ENCODE data around the gene SLC29A3.

- TF ChIP-seq ATF3 (IDR thresholded peaks at IDR 0.05) (no peak), ZBTB33 (IDR thresholded peaks at IDR 0.05; ENCODE audit: extremely low read depth, insufficient replicate concordance, low read length) (no peak), POLR2A (IDR thresholded peaks at IDR 0.05; ENCODE audit: borderline replicate concordance, extremely low read depth, insufficient read depth, insufficient read length) (no peak), CEBPB (IDR thresholded peaks at IDR 0.05; ENCODE audit: low read depth) (no peak), CBX3 (IDR thresholded peaks at IDR 0.05; ENCODE audit: low read depth) (no peak), ELF1 (IDR thresholded peaks at IDR 0.05; ENCODE audit: borderline replicate concordance, low read depth) (no peak), CTCF (IDR thresholded peaks at IDR 0.05 in 2 of 3, conservative IDR thresholded peaks at IDR 0.05 in 1 of 3; ENCODE audit: borderline replicate concordance in 1 of 3, insufficient read depth in 1 of 3, low read depth in 2 of 3, low read length in 2 of 3) (no peak), RAD21 (IDR thresholded peaks at IDR 0.05; ENCODE audit: low read depth) (no peak)
- TF ChIP-seq, protein P1, sequence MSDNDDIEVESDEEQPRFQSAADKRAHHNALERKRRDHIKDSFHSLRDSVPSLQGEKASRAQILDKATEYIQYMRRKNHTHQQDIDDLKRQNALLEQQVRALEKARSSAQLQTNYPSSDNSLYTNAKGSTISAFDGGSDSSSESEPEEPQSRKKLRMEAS (IDR thresholded peaks at IDR 0.05) = no peak
- TF ChIP-seq, protein P2, sequence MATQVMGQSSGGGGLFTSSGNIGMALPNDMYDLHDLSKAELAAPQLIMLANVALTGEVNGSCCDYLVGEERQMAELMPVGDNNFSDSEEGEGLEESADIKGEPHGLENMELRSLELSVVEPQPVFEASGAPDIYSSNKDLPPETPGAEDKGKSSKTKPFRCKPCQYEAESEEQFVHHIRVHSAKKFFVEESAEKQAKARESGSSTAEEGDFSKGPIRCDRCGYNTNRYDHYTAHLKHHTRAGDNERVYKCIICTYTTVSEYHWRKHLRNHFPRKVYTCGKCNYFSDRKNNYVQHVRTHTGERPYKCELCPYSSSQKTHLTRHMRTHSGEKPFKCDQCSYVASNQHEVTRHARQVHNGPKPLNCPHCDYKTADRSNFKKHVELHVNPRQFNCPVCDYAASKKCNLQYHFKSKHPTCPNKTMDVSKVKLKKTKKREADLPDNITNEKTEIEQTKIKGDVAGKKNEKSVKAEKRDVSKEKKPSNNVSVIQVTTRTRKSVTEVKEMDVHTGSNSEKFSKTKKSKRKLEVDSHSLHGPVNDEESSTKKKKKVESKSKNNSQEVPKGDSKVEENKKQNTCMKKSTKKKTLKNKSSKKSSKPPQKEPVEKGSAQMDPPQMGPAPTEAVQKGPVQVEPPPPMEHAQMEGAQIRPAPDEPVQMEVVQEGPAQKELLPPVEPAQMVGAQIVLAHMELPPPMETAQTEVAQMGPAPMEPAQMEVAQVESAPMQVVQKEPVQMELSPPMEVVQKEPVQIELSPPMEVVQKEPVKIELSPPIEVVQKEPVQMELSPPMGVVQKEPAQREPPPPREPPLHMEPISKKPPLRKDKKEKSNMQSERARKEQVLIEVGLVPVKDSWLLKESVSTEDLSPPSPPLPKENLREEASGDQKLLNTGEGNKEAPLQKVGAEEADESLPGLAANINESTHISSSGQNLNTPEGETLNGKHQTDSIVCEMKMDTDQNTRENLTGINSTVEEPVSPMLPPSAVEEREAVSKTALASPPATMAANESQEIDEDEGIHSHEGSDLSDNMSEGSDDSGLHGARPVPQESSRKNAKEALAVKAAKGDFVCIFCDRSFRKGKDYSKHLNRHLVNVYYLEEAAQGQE (IDR thresholded peaks at IDR 0.05; ENCODE audit: low read depth) = no peak
These were observed 87.8 kb downstream of the SLC29A3 start for GRCh38 chr10:71406878-71407277.
